Activated naive CD4-positive, alpha-beta T cell treated with Interleukin-2 at 50 U/mL for 16 hours (primary cell): ENCODE results near the gene MESP2.

ENCODE experiments used
- DNase-seq: peaks from one replicate; pipeline ENCODE4 v3.0.0-alpha.2; 2020

The MESP2 gene

GRCh38 chr15:89802986-89803824, 27.1 kb downstream of the MESP2 start:
- no peak for DNase-seq

- no peak for DNase-seq
Observed at GRCh38 chr15:89803941-89804800, 28.0 kb downstream of the MESP2 start.

GRCh38 chr15:89805241-89806209, 29.4 kb downstream of the MESP2 start:
- no peak for DNase-seq

GRCh38 chr15:89806210-89806558, 30.1 kb downstream of the MESP2 start:
- no peak for DNase-seq

GRCh38 chr15:89806559-89807550, 30.7 kb downstream of the MESP2 start:
- DNase-seq, result no peak

- no peak for DNase-seq
Observed at GRCh38 chr15:89807689-89808088, 31.6 kb downstream of the MESP2 start.

- DNase-seq, result no peak
Observed at GRCh38 chr15:89808160-89808870, 32.2 kb downstream of the MESP2 start.

GRCh38 chr15:89809093-89809786, 33.1 kb downstream of the MESP2 start:
- no peak for DNase-seq

GRCh38 chr15:89809787-89810148, 33.6 kb downstream of the MESP2 start:
- DNase-seq, result no peak

GRCh38 chr15:89810837-89811236, 34.7 kb downstream of the MESP2 start:
- DNase-seq, result no peak

- no peak for DNase-seq
Observed at GRCh38 chr15:89812011-89812846, 36.1 kb downstream of the MESP2 start.

- DNase-seq, result no peak
Observed at GRCh38 chr15:89812847-89813320, 36.8 kb downstream of the MESP2 start.

GRCh38 chr15:89813381-89814111, 37.4 kb downstream of the MESP2 start:
- no peak for DNase-seq

- DNase-seq, result no peak
Observed at GRCh38 chr15:89814112-89814742, 38.1 kb downstream of the MESP2 start.

- no peak for DNase-seq
Observed at GRCh38 chr15:89815769-89816168, 39.6 kb downstream of the MESP2 start.

GRCh38 chr15:89817701-89818280, 41.7 kb downstream of the MESP2 start:
- DNase-seq, result no peak

- DNase-seq, result no peak
Observed at GRCh38 chr15:89818287-89818686, 42.2 kb downstream of the MESP2 start.
